A549 (cell line): ENCODE results near the gene TREH. TPM values are rescaled to one million over a fixed set of nuclear protein-coding genes. Genes with fewer than 3 reads are reported as not detected.

ENCODE experiments used
- ATAC-seq, 2 experiments: fragments of 200-7000 bp in 1 of 2; fragments of >200 bp in 1 of 2; cut with Nextera tagmentation in 1 of 2; cut with Tn5 transposase in 1 of 2; 3 replicates each; pipeline versions ENCODE4 v1.8.0 to v1.9.1; 2018 to 2020; ENCODE audit warnings: mild to moderate bottlenecking in 1 of 2, moderate library complexity in 1 of 2
- CTCF ChIA-PET: fragments of 300-600 bp; sonication (Branson Sonifier 250); formaldehyde crosslinking; extraction: SDS; loops from one replicate; lab custom pipeline; 2021; ENCODE audit warnings: antibody characterized with exemption, inconsistent platforms; lab: Yijun Ruan, JAX
- POLR2A ChIA-PET: fragments of 350-600 bp; formaldehyde crosslinking; extraction: SDS; loops from one replicate; lab custom pipeline; 2021; ENCODE audit warnings: antibody characterized with exemption, inconsistent platforms; lab: Yijun Ruan, JAX
- DNase-seq, 2 experiments: peaks; one replicate each; pipeline versions ENCODE4 v3.0.0 to v3.0.0-alpha.2; 2011 to 2016; ENCODE audit warnings: low read depth in 1 of 2, low spot score in 1 of 2
- FAIRE-seq: peaks from 2 replicates; lab custom pipeline; 2011; peaks lifted over from hg19 to GRCh38; lab: Jason Lieb, UNC
- H3K27ac ChIP-seq, 2 experiments: fragments of >200 bp; sonication (Bioruptor Twin); formaldehyde crosslinking; 3 replicates each; pipeline ENCODE4 v1.5.1; 2016 to 2017
- H3K4me1 ChIP-seq: fragments of >200 bp; sonication (Bioruptor Twin); formaldehyde crosslinking; 3 replicates; pipeline ENCODE4 v1.6.1; 2016
- H3K4me2 ChIP-seq: fragments of >200 bp; sonication (Bioruptor Twin); formaldehyde crosslinking; 3 replicates; pipeline ENCODE4 v1.6.1; 2016
- H3K4me3 ChIP-seq: fragments of >200 bp; sonication (Bioruptor Twin); formaldehyde crosslinking; 3 replicates; pipeline ENCODE4 v1.5.1; 2016
- H3K9me3 ChIP-seq: fragments of >200 bp; sonication (Bioruptor Twin); formaldehyde crosslinking; 3 replicates; pipeline ENCODE4 v1.6.1; 2016
- CEBPB ChIP-seq, 2 experiments: fragments of >200 bp in 1 of 2; sonication (Bioruptor Twin) in 1 of 2; formaldehyde crosslinking in 1 of 2; IDR thresholded peaks; 2 replicates each; pipeline ENCODE4 v1.6.1; 2012 to 2016
- ESRRA ChIP-seq: fragments of 150-350 bp; IDR thresholded peaks from 2 replicates; pipeline ENCODE4 v1.6.1; 2014; ENCODE audit warnings: mild to moderate bottlenecking, low read length, borderline replicate concordance
- FOSL2 ChIP-seq, 2 experiments: fragments of 450-650 bp in 1 of 2; fragments of >200 bp in 1 of 2; sonication (Bioruptor Twin) in 1 of 2; formaldehyde crosslinking; IDR thresholded peaks; 2 replicates each; pipeline versions ENCODE4 v1.5.0 to v1.6.1; 2016 to 2020; ENCODE audit warnings: mild to moderate bottlenecking in 1 of 2, moderate library complexity in 1 of 2
- HOXA7 ChIP-seq: fragments of 250-450 bp; sonication (Bioruptor Pico); IDR thresholded peaks from 2 replicates; pipeline ENCODE4 v1.5.0; 2020; ENCODE audit warnings: mild to moderate bottlenecking, moderate library complexity
- JUN ChIP-seq, 2 experiments: fragments of >200 bp; sonication (Bioruptor Twin); formaldehyde crosslinking; IDR thresholded peaks; 2 replicates in 1 of 2; 3 replicates in 1 of 2; pipeline ENCODE4 v1.6.1; 2016 to 2017
- KDM5A ChIP-seq: fragments of 200-600 bp; sonication (generic); IDR thresholded peaks from 2 replicates; pipeline ENCODE4 v1.6.1; 2016; ENCODE audit warnings: antibody characterized with exemption, mild to moderate bottlenecking
- NFE2L2 ChIP-seq: fragments of 150-350 bp; conservative IDR thresholded peaks from 2 replicates; pipeline ENCODE4 v1.6.1; 2014; ENCODE audit warnings: low read length
- PHF8 ChIP-seq: fragments of 200-600 bp; sonication (generic); IDR thresholded peaks from 2 replicates; pipeline ENCODE4 v1.6.1; 2016; ENCODE audit warnings: low read depth, mild to moderate bottlenecking, antibody characterized with exemption, moderate library complexity, borderline replicate concordance
- RAD21 ChIP-seq, 2 experiments: fragments of >200 bp in 1 of 2; sonication (Bioruptor Twin) in 1 of 2; formaldehyde crosslinking in 1 of 2; IDR thresholded peaks in 1 of 2; conservative IDR thresholded peaks in 1 of 2; 2 replicates in 1 of 2; 3 replicates in 1 of 2; pipeline ENCODE4 v1.6.1; 2012 to 2018; ENCODE audit warnings: inconsistent platforms in 1 of 2
- RCOR1 ChIP-seq: fragments of 150-350 bp; IDR thresholded peaks from 2 replicates; pipeline ENCODE4 v1.6.1; 2014; ENCODE audit warnings: antibody characterized with exemption, low read length, low read depth
- RFX5 ChIP-seq: fragments of 450-650 bp; IDR thresholded peaks from 2 replicates; pipeline ENCODE4 v1.7.1; 2014; ENCODE audit warnings: antibody characterized with exemption, mild to moderate bottlenecking, moderate library complexity
- SMC3 ChIP-seq: fragments of >200 bp; sonication (Bioruptor Twin); formaldehyde crosslinking; IDR thresholded peaks from 3 replicates; pipeline ENCODE4 v1.6.1; 2018; ENCODE audit warnings: inconsistent platforms
- ZC3H11A ChIP-seq: fragments of 450-650 bp; IDR thresholded peaks from 2 replicates; pipeline ENCODE4 v1.6.1; 2014; ENCODE audit warnings: antibody characterized with exemption, mild to moderate bottlenecking
- ZNF302 ChIP-seq: fragments of 250-450 bp; sonication (Bioruptor Pico); IDR thresholded peaks from 2 replicates; pipeline ENCODE4 v1.9.0; 2021; ENCODE audit warnings: inconsistent platforms, mild to moderate bottlenecking, moderate library complexity
- WGBS: methylation state at CpG from one replicate; pipeline ENCODE4 v1.1.6; 2017; ENCODE audit errors: missing lambda C conversion rate; 5-methylcytosine and 5-hydroxymethylcytosine counted together
- polyA plus RNA-seq, 4 experiments: library from polyadenylated mRNA; depleted of rRNA in 3 of 4; stranded (reverse); fragments of >200 nt; fragmentation: RNase III in 1 of 4; extraction: RNeasy Plus Mini Kit Qiagen cat#74134 plus additional on column Dnase treatment in 1 of 4; gene quantifications; 2 replicates in 3 of 4; 3 replicates in 1 of 4; pipeline ENCODE4 v1.2.3, GENCODE V29; 2011 to 2017
- TF ChIP-seq, protein P1 (sequence below): IDR thresholded peaks from 2 replicates; pipeline ENCODE4 v1.6.1; 2012; ENCODE audit warnings: low read depth, borderline replicate concordance
- TF ChIP-seq, protein P2 (sequence below): fragments of 250-450 bp; sonication (Bioruptor Pico); IDR thresholded peaks from 2 replicates; pipeline ENCODE4 v1.5.0; 2020; ENCODE audit warnings: low read depth, mild to moderate bottlenecking, moderate library complexity
- TF ChIP-seq, protein P3 (sequence below): IDR thresholded peaks from 2 replicates; pipeline ENCODE4 v1.6.1; 2012
- TF ChIP-seq, protein P4 (sequence below): fragments of 150-350 bp; IDR thresholded peaks from 2 replicates; pipeline ENCODE4 v1.6.1; 2014; ENCODE audit warnings: low read depth, mild to moderate bottlenecking, low read length
- TF ChIP-seq, protein P5 (sequence below): fragments of 450-650 bp; IDR thresholded peaks from 2 replicates; pipeline ENCODE4 v1.6.1; 2014; ENCODE audit warnings: antibody characterized with exemption

The TREH gene
- polyA plus RNA-seq, 2 of the 4 experiments (the other 2 are of a cell fraction) = 0.06 TPM; not detected in 1

DNA sequence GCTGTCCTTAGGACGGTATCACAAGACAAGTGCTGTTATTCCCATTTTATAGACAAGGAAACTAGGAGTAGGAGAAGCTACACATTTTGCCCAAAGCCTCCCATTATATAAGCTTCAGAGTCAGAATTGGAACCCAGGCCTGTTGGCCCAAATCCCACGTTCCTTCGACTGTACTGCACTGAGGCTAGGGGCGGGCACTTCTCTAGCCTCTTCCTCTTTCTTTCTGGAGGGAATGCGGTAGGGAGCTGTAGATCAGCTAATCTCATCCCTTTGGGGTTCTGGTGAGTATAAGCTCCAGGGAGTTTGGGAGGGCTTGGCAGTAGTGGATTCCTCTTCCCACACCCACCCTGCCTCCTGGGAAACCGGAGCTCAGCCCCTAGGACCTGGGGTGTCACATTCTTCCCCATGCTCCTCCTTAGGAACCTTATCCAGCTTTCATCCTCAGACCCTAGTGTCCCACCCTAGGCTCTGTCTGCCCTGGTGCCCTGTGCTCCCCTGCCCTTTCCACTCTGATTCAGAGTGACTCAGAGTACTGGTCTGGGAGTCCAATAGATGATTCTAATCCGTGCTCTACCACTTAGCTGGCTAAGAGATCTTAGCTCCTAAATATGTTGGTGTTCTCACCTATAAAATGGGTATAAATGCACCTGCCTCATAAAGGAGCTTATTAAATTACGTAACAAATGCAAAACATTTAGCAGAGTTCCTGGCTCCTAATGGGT lies 42.7 kb downstream of the TREH start:
- whole genome bisulfite sequencing = 82% methylated on average over 8 of the region's 8 CpGs
- CTCF ChIA-PET = interaction anchor here (0.6 to 20.3 kb wide), 6 partner anchors 9 to 337 kb away, joined by 3 to 224 read pairs (median 8); partner anchors contain the start of gene PHLDB1
- FAIRE-seq (no peak), ATAC-seq (no peak), DNase-seq (no peak)
- Histone ChIP-seq H3K27ac (no peak overlapping the region; a peak in 1 of 6 replicates), H3K9me3 (no peaks in the 10 kb centered on the region), H3K4me3 (no peak overlapping the region), H3K4me2 (no peak overlapping the region), H3K4me1 (peaks cover 5% of the 10 kb centered on the region; the same call in 2 of the 3 replicates)
- TF ChIP-seq NFE2L2 = no peak
- POLR2A ChIA-PET = interaction anchor here (0.9 kb wide), 1 partner anchor 14 kb away, joined by 3 read pairs; no protein-coding TSS in a partner anchor

DNA sequence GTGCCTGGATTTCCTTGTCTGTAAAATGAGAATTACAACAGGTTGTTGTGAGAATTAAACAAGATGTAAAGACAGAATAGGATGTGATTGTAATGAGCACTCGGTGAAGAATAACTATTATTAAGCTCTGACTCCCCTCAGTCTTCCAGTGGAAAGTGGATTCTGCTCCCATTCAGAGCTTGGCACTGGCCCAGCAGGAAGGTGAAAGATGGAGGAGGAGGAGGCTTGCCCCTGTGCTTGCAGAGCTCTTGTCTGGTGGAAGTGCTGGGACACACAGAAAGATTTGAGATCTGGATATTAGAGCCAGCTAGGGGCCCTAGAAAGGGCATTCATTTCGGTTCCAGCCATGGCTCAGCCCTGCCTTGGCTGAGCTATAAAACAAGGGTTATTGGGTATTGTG lies 43.8 kb downstream of the TREH start:
- no peak overlapping the region for H3K4me2 ChIP-seq
- H3K4me1 ChIP-seq = peaks cover 5% of the 10 kb centered on the region; the same call in 2 of the 3 replicates
- FAIRE-seq (no peak), DNase-seq (no peak), ATAC-seq (no peak)
- H3K27ac ChIP-seq = no peak overlapping the region
- ChIA-PET CTCF (interaction anchor here (1.5 to 20.3 kb wide), 4 partner anchors 8 to 40 kb away, joined by 7 to 224 read pairs (median 11); partner anchors contain the start of gene PHLDB1), POLR2A (interaction anchor here (0.9 kb wide), 1 partner anchor 12 kb away, joined by 3 read pairs; no protein-coding TSS in a partner anchor)
- TF ChIP-seq, protein P1, sequence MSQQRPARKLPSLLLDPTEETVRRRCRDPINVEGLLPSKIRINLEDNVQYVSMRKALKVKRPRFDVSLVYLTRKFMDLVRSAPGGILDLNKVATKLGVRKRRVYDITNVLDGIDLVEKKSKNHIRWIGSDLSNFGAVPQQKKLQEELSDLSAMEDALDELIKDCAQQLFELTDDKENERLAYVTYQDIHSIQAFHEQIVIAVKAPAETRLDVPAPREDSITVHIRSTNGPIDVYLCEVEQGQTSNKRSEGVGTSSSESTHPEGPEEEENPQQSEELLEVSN = no peak
- TF ChIP-seq SMC3 (no peak), CEBPB (IDR thresholded peaks at IDR 0.05) (no peak), RCOR1 (no peak), PHF8 (no peak), ZNF302 (CRISPR knock-in tag) (no peak), RAD21 (conservative IDR thresholded peaks at IDR 0.05 in 1 of 2, IDR thresholded peaks at IDR 0.05 in 1 of 2) (no peak), ESRRA (no peak), RFX5 (no peak), JUN (IDR thresholded peaks at IDR 0.05) (no peak), HOXA7 (CRISPR knock-in tag) (no peak), ZC3H11A (no peak), FOSL2 (IDR thresholded peaks at IDR 0.05) (no peak), FOSL2 (CRISPR knock-in tag; IDR thresholded peaks at IDR 0.05) (no peak), KDM5A (no peak)
- TF ChIP-seq, protein P2, sequence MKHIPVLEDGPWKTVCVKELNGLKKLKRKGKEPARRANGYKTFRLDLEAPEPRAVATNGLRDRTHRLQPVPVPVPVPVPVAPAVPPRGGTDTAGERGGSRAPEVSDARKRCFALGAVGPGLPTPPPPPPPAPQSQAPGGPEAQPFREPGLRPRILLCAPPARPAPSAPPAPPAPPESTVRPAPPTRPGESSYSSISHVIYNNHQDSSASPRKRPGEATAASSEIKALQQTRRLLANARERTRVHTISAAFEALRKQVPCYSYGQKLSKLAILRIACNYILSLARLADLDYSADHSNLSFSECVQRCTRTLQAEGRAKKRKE (CRISPR knock-in tag) = no peak
- TF ChIP-seq, protein P3, sequence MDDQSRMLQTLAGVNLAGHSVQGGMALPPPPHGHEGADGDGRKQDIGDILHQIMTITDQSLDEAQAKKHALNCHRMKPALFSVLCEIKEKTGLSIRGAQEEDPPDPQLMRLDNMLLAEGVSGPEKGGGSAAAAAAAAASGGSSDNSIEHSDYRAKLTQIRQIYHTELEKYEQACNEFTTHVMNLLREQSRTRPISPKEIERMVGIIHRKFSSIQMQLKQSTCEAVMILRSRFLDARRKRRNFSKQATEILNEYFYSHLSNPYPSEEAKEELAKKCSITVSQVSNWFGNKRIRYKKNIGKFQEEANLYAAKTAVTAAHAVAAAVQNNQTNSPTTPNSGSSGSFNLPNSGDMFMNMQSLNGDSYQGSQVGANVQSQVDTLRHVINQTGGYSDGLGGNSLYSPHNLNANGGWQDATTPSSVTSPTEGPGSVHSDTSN = no peak
- TF ChIP-seq, protein P4, sequence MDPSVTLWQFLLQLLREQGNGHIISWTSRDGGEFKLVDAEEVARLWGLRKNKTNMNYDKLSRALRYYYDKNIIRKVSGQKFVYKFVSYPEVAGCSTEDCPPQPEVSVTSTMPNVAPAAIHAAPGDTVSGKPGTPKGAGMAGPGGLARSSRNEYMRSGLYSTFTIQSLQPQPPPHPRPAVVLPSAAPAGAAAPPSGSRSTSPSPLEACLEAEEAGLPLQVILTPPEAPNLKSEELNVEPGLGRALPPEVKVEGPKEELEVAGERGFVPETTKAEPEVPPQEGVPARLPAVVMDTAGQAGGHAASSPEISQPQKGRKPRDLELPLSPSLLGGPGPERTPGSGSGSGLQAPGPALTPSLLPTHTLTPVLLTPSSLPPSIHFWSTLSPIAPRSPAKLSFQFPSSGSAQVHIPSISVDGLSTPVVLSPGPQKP = no peak
- TF ChIP-seq, protein P5, sequence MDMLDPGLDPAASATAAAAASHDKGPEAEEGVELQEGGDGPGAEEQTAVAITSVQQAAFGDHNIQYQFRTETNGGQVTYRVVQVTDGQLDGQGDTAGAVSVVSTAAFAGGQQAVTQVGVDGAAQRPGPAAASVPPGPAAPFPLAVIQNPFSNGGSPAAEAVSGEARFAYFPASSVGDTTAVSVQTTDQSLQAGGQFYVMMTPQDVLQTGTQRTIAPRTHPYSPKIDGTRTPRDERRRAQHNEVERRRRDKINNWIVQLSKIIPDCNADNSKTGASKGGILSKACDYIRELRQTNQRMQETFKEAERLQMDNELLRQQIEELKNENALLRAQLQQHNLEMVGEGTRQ = no peak
- WGBS = 75% methylated on average over 2 of the region's 2 CpGs
- no peak overlapping the region for H3K4me3 ChIP-seq
- no peaks in the 10 kb centered on the region for H3K9me3 ChIP-seq
